GM21619 (cell line): Measurements from ENCODE around the gene TBC1D30.
A peak's percentile ranks its signal among the peaks of the same experiment; 100 is the strongest.
"Not testable (repeated sequence)": the region's sequence is repeated elsewhere in the genome, so short reads cannot be mapped to it uniquely, and the experiment has no call there.

Experiments used
- ATAC-seq: cut with Tn5 transposase; IDR thresholded peaks from one replicate; pipeline ENCODE4 v1.9.1; 2021; ENCODE audit not compliant: unreplicated experiment

Gene TBC1D30

DNA sequence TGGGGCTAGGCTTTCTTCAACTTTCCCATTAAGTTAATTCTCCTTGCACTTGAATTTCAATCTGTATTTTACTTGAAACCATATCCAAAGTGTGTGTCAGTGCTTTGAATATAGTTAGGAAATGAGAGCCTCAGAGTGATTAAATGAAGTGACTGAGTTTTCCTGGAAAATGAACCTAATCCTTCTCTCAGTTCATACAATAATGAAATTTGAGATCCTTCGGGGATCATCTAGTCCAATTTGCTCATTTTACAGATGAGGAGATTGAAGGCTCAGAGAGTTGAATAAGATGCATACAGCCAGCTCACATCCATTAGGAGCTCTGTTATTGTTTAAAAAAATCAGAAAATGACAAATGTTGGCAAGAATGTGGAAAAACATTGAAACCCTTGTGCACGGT is 18.3 kb upstream of the TBC1D30 start:
- no peak for ATAC-seq

DNA sequence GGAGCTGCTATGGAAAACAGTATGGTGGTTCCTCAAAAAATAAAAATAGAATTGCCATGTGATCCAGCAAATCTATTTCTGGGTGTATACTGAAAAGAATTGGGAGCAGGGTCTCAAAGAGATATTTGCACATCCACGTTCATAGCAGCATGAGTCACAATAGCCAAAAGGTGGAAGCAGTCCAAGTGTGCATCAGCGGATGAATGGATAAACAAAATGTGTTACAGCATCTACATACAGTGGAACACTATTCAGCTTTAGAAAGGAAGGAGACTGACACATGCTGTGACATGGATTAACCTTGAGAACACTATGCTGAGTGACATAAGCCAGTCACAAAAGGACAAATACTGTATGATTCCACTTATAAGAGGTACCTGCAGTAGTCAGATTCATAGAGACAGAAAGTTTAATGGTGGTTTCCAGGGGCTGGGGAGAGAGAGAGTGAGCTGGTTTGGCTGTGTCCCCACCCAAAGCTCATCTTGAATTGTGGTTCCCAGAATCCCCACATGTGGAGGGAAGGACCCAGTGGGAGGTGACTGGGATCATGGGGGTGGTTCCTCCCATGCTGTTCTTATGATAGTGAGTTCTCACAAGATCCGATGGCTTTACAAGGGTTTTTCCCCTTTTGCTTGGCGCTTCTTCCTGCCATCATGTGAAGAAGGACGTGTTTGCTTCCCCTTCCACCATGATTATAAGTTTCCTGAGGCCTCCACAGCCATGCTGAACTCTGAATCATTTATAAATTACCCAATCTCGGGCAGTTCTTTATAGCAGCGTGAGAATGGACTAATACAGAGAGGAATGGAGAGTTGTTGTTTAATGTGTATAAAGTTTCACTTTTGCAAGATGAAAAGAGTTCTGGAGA is 17.6 kb upstream of the TBC1D30 start:
- ATAC-seq: no peak

DNA sequence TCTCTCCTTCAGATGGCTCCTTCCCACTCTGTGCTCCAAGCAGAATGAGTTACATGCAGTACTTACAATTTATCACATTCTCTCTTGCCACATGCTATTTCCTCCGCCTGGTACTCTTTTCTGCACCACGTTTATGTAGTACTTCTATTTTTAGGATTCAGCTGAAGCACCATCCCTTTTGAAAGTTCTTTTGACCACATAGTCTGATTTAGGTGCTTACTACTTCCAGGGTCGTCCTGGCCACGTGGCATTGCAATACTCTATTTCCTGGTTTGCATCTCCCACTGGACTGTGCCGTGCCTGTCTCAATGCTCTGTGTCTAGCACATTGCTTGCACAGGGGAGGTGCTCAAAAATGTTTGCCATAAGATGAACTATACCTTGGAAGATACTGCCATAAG is 16.3 kb upstream of the TBC1D30 start:
- peak; percentile 61 for ATAC-seq

DNA sequence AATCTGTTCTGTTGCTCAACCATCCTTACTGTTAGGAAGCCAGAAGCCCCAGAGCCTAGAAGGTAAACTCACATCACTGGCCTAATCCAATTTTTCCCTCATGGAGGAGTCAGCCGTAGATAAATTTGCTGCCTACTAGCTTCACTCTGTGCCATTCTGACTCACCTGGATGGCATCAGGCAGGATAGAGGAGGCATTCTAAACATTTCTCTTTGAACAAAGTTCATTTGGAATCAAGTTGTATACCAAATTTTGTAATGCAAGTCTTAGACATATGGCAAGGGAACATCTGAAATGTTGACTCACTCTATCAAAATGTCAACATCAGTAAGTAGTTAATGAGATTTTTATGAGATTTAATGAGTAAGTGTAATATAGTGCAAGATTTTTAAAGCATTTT is 13.6 kb upstream of the TBC1D30 start:
- no peak for ATAC-seq

DNA sequence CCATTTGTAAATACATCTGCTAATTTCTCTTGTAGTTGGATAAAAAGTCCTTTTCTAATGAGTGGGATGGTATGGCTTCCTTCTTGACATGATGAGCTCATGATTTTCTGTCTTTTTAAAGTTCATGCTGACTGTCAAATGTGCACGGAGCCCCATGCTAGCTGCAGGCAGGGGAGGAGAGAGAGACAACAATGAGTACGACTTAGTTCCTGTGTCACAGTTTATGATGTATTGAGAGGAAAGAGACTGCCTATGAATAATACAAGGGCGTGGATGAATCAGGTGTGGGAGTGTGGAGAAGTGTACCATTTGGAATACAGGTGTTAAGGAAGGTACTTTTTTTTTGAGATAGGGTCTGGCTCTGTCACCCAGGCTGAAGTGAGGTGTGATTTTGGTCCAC is 10.7 kb upstream of the TBC1D30 start:
- no peak for ATAC-seq

DNA sequence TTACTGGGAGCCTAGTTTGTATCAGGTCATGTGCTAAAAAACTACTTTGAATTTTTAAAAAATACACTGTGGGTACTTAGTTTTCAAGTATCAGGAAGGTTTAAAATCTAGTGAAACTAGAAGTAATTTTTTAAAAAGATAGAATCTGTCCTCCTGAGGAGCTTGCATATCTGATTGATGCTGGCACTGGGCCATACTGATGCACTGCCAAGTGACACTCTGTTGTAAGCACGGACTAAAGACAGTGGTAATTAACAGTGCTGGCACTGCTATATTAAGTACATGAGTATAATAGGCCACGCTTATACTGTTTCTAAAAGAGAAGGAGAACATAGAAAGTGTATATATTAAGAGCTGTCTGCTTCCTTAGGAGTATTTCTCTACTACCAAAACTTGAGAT is 10.0 kb upstream of the TBC1D30 start:
- no peak for ATAC-seq

DNA sequence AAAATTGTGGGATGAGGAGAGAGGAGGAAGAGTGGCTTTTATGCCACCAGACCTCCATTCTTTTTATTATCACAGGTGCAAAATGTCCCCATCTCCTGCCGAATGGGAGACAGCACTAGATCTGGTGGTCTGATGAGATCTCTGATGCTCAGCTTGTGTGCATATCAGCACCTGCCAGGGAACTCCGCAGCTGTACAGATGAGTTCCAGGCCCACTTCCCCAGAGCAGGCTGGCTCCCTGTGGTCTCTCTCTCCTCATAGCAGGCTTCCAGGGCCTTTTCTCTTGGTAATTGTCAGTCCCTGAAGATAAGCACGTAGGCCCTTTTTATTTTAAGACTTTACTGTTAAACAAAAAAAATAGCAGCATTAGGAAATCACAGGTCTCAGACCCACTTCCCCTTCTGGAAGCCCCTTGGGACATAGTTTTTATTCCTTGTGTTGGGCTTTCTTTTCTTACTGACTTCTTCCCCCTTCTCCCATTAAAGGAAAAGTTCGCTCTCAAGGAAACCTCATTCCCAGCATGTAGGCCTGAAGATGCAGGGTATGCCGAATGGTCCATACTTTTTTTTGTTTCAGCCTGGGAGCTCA is 4.5 kb upstream of the TBC1D30 start:
- no peak for ATAC-seq

DNA sequence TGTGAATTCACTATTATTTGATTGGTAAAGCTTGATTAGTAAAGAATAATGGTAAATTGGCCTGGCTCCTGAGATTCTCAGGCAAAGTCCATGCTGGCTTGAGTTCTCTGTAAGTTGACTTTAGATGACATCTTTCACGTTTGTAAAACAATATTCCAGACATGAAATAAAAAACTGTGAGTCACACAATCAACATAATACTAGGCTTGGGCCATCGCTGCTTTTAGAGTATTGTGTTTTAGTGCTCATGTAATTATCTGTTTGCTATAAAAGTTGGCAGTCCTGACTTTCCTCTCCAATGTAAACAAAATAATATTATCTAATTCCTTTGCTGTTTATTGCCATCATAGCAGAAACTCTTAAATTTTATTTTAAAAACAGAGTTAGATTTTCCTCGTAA is 3.9 kb upstream of the TBC1D30 start:
- no peak for ATAC-seq

DNA sequence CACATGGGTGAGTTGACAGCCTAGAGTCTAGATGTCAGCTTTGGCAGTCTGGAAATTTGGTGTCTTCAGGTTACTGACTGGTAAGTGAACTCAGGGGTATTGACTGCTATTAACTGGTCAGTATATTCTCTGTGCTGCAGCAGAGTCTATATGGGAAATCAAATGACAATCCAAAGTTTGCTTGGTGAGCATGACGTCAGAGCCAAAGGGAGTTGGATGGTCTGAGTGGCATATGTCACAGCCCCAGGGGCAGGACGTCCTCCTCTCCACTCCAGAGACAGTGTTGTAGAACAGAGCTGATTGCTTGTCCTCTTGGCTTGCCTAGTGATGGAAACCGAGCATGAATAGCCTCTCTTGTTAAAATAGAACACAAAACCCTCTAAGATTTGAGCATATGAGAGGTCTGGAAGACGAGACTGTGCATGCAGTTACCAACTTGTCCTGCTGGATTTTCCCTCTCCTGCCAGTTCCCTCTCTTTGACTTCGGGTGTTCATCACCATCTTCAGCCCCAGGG is 3.3 kb upstream of the TBC1D30 start:
- ATAC-seq: no peak

DNA sequence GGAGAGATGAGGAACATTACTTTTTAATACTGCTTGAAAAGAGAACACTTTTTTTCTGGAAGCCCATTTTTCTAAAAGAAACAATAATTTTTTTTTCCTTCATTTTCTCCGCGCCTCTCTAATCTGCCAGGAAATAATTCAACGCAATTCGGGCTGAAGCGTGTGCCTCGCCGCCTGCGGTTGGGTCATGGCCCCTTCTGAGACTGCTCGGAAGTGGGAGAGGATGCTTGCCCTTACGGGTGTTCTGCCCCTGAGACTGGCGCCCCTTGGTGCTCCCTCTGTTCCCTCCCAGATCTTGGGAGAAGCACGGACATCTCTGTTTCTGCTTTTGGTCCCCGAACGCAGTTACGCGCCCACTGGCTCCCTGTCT is 332 bp upstream of the TBC1D30 start:
- no peak for ATAC-seq

DNA sequence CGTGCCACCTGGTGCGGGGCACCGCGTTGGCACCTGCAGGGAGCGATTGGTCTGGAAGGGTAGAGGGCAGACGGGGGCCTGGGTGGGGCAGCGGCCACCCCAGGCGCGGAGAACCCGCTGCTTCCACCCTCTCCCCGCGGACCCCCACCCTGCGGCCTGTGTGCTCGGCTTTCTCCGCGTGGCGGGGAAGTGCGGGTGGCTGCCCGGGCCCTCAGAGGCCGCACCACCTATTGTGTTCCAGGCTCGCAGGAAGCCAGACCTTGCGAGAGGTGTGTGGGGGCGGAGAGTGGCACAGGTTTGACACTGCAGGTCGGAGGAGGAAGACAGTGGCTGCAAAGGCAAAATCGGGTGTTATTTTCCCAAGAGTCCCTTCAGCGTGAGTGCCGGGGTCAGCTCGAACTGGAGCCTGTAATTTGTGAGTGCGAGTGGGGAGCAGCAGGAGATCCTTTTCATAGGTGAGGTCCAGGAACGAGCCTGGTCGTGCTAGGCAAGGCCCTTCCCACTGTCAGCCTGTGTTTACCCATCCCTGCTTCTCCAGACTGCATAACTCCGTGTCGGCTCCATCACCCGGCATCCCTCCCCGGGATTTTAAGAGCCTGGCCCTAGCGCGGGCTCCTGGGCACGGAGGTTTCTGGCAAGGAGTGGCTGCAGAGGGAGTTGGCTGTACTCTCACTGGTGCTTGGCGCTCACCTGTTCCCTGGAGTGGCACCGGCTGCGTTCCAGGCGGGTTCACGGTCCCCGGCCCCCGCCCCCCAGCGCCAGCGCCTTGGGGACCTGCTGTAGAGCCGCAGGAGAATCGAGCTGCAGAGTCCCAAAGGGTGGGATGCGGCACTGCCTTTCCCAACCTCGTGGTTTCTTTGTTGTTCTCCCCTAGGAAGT is 935 bp downstream of the TBC1D30 start:
- ATAC-seq: no peak

DNA sequence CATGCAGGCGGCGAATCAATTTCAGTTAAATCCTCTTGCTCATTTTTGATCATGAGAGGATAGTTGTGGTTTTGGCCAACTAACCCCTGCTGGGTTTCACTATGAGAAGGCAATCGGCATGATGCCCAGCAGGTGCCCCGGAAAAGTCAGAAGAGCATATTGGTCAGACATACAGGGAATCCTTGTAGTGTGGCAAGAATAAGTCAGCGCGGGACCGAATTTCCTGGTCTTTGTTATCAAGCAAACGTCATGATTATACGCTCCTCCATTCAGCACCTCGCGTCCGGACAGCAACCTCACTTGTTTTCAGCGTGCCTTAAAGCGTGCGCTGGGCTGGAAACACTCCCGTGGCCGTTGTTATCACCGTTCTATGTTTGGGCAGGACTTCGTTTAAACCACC is 1.8 kb downstream of the TBC1D30 start:
- peak; percentile 61 for ATAC-seq

DNA sequence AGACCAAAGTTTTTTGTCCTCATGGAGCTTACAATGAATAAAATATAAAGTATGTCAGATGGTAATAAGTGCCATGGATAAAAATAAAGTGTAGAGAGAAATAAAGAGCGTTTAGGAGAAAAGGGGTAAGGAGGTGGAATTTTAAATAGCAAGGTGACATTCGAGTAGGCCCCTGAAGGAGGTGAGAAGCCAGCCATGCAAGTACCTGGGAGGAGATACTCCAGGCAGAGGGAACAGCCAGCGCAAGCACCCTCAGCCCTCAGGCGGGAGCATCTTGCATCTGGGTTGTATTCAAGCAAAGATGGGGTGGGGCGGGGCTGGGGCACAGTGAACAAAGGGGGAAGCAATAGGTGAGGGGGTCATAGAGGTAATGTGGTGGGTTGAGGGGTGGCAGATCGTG is 4.3 kb downstream of the TBC1D30 start:
- ATAC-seq: no peak

DNA sequence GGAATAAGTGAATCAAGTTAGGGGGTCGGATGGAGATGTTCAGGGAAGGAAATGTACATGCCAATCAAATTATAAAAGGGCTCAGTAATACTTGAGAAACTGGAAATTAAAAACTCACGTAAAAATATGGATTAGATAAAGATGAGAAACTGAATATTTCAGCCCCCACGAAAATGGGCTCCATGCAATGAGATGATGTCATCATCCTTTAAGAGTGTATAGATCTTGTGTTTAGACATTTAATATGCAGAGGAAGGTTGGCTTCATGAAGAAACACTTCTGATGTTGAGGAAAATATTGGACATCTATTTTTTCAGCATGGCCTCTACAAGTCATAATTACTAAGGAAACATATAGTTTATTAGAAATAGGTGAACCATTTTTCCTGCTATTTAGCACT is 9.5 kb downstream of the TBC1D30 start:
- no peak for ATAC-seq

DNA sequence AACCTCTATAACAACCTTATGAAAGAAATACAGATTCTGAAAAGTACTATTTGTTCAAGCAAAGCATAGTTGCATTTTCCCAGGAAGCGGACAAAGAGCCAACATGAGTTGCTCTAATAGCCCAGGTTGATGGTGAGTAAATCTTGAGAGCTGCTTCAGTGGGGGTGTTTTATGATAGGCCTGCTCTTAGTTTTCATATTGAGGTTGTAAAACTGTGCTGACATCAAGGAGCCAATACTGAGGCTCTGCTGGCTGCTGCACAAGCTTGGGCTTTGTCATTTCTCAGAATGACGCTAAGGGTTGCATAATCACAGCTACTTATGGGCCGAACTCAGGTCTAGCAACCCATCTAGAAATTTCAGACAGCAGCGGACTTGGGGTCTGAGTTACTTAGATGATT is 11.5 kb downstream of the TBC1D30 start:
- no peak for ATAC-seq

DNA sequence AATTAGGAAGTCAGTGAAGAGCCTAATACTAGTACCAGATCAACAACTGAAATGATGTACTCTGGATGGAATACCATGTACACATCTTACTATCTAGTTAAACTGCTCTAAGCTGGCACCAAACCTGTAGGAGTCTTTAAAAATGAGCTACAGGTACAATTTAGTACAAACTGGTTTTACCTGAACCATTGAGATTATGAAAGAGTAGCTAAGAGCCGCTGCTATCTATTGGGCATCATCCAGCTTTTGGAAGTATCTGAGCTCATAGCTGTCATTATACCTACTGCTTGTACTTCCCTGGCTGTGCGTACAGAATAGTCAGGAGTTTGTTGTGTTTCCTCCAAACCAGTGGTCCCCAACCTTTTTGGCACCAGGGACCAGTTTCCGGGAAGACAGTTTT is 12.4 kb downstream of the TBC1D30 start:
- no peak for ATAC-seq

DNA sequence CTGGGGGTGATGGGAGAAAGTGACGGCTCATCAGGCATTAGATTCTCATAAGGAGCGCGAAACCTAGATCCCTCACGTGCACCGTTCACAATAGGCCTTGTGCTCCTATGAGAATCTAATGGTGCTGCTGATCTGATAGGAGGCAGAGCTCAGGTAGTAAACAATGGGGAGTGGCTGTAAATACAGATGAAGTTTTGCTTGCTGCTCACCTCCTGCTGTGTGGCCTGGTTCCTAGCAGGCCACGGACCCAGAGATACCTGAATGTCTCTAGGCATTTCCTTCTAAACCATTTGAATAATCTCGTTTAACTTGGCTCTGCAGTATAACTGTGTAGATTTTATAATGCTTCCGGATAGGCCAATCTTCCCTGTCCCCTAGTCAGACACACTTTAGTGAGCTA is 13.0 kb downstream of the TBC1D30 start:
- no peak for ATAC-seq

DNA sequence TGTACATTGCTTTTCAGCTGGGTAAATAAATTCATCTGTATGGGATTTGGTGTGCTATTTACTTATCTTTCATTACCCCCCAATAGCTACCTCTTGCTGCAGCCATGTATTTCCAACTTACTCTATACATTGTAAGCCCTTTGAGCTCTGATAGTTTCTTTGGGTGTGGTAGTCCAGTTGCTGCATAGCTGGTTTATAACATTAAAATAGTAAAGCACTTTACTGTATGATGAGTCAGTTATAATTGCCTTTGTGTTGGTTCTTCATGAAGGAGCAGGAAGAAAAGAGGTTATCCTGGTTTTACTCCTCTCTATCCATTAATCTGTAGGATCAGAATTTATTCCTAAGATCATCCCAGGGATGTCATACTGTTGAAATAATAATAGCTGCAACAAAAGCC is 15.7 kb downstream of the TBC1D30 start:
- no peak for ATAC-seq

DNA sequence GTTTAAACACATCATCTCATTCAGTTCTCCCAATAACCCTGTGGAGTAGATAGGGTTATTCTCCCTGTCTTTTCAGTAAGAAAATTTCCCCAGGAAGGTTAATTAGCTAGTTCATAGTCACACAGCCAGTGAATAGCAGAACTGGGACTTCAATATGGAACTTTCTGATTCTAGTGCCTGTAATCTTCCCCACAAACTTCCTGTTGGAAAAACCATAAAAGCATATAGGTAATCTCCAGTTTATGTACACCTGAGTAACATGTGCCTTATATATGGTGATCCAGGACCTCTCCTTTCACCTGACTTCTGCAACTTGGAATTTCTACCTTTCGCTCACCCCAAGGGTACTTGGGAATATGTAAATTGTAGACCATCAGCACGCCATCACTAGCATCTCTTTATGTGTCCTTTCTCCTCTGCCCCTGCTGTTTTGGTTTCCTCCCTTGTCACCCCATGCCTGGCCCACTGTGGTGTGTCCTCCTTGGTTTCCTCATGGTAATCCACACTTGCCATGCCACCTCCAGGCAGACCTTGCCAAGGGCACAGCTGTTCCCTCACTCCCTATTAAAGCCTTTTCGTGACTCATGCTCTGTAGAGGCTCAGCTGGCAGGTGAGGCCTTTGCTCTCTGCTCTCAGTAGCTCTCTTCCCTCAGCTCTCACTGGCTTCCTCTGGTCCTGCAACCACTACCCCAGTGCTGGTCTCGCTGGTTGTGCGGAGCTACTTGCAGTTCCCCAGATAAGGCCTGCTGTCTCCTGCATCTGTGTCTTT is 16.7 kb downstream of the TBC1D30 start:
- ATAC-seq: no peak

DNA sequence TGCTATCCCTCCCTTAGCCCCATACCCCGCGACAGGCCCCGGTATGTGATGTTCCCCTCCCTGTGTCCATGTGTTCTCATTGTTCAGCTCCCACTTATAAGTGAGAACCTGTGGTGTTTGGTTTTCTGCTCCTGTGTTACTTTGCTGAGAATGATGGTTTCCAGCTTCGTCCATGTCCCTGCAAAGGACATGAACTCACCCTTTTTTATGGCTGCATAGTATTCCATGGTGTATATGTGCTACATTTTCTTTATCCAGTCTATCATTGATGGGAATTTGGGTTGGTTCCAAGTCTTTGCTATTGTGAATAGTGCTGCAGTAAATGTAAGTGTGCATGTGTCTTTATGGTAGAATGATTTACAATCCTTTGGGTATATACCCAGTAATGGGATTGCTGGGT is 24.0 kb downstream of the TBC1D30 start:
- not testable (repeated sequence) for ATAC-seq
